Astrocyte (in vitro differentiated cells and primary cell): ENCODE measurements around the gene LRRC15. TPM values are rescaled to one million over a fixed set of nuclear protein-coding genes. Genes with fewer than 3 reads are reported as not detected.
A peak's percentile ranks its signal among the peaks of the same experiment; 100 is the strongest.

Experiments
- DNase-seq: peaks from one replicate; pipeline ENCODE4 v3.0.0-alpha.2; 2010; ENCODE audit warnings: low read depth
- FAIRE-seq: peaks from 2 replicates; lab custom pipeline; 2011; peaks lifted over from hg19 to GRCh38; lab: Jason Lieb, UNC
- H2AFZ ChIP-seq: 2 replicates; pipeline ENCODE4 v1.6.0; 2012; ENCODE audit warnings: low read depth, low read length, inconsistent platforms
- H3K27ac ChIP-seq: 2 replicates; pipeline ENCODE4 v1.5.1; 2011; ENCODE audit warnings: low read depth, low read length, inconsistent platforms
- H3K27me3 ChIP-seq: 2 replicates; pipeline ENCODE4 v1.6.0; 2011; ENCODE audit warnings: low read length, inconsistent platforms; ENCODE audit not compliant: insufficient read depth
- H3K36me3 ChIP-seq: 2 replicates; pipeline ENCODE4 v1.5.1; 2011; ENCODE audit warnings: low read length, inconsistent platforms; ENCODE audit not compliant: insufficient read depth
- H3K4me1 ChIP-seq: 2 replicates; pipeline ENCODE4 v1.5.1; 2011; ENCODE audit warnings: low read length, inconsistent platforms; ENCODE audit not compliant: insufficient read depth
- H3K4me2 ChIP-seq: 2 replicates; pipeline ENCODE4 v1.6.0; 2012; ENCODE audit warnings: low read length, inconsistent platforms
- H3K4me3 ChIP-seq: 2 replicates; pipeline ENCODE4 v1.5.1; 2011; ENCODE audit warnings: low read depth, mild to moderate bottlenecking, low read length, inconsistent platforms; ENCODE audit not compliant: insufficient read depth
- H3K79me2 ChIP-seq: 2 replicates; pipeline ENCODE4 v1.6.0; 2012; ENCODE audit warnings: mild to moderate bottlenecking, low read length, inconsistent platforms; ENCODE audit not compliant: insufficient read depth
- H3K9ac ChIP-seq: 2 replicates; pipeline ENCODE4 v1.6.0; 2012; ENCODE audit warnings: mild to moderate bottlenecking, low read length, inconsistent platforms
- H3K9me3 ChIP-seq: 2 replicates; pipeline ENCODE4 v1.5.1; 2012; ENCODE audit warnings: low read depth, mild to moderate bottlenecking, low read length, inconsistent platforms; ENCODE audit not compliant: insufficient read depth
- H4K20me1 ChIP-seq: 2 replicates; pipeline ENCODE4 v1.6.0; 2012; ENCODE audit warnings: low read length, inconsistent platforms; ENCODE audit not compliant: insufficient read depth
- H3K27ac Mint-ChIP-seq: one replicate; pipeline ENCODE4 v1.8.0; 2021; ENCODE audit warnings: mild to moderate bottlenecking, mixed read lengths; ENCODE audit not compliant: unreplicated experiment
- H3K27me3 Mint-ChIP-seq: one replicate; pipeline ENCODE4 v1.8.0; 2021; ENCODE audit warnings: low read depth, mixed read lengths; ENCODE audit not compliant: unreplicated experiment
- H3K36me3 Mint-ChIP-seq: one replicate; pipeline ENCODE4 v1.8.0; 2021; ENCODE audit warnings: low read depth, mixed read lengths; ENCODE audit not compliant: unreplicated experiment
- H3K4me1 Mint-ChIP-seq: one replicate; pipeline ENCODE4 v1.8.0; 2021; ENCODE audit warnings: low read depth, mixed read lengths; ENCODE audit not compliant: unreplicated experiment
- H3K4me3 Mint-ChIP-seq: one replicate; pipeline ENCODE4 v1.8.0; 2021; ENCODE audit warnings: mild to moderate bottlenecking, moderate library complexity, mixed read lengths; ENCODE audit not compliant: unreplicated experiment
- H3K9me3 Mint-ChIP-seq: one replicate; pipeline ENCODE4 v1.8.0; 2021; ENCODE audit warnings: mild to moderate bottlenecking, mixed read lengths; ENCODE audit not compliant: unreplicated experiment
- CTCF ChIP-seq: IDR thresholded peaks from 2 replicates; pipeline ENCODE4 v1.5.1; 2011; ENCODE audit warnings: low read depth, mild to moderate bottlenecking, inconsistent platforms, low read length, moderate library complexity; ENCODE audit not compliant: insufficient read depth
- EZH2 ChIP-seq: IDR thresholded peaks from 2 replicates; pipeline ENCODE4 v1.6.1; 2012; ENCODE audit warnings: mild to moderate bottlenecking, low read length, inconsistent platforms; ENCODE audit not compliant: insufficient read depth
- total RNA-seq: library from RNA; stranded (reverse); gene quantifications from 2 replicates; pipeline ENCODE4 v1.2.1, GENCODE V29; 2021

The LRRC15 gene
- total RNA-seq, 1 donor from 2014 or later, result 1.4 TPM

GRCh38 chr3:194405766-194406165 is 36.2 kb upstream of the LRRC15 start:
- FAIRE-seq (no peak), DNase-seq (peak; percentile 31)
- Mint-ChIP-seq H3K4me1 (peaks cover 15% of the 10 kb centered on the region), H3K36me3 (peaks cover 4% of the 10 kb centered on the region), H3K9me3 (no peaks in the 10 kb centered on the region), H3K27ac (peak overlapping the region; percentile 87), H3K27me3 (no peaks in the 10 kb centered on the region), H3K4me3 (no peak overlapping the region)
- H2AFZ ChIP-seq, result no peak overlapping the region
- no peak for TF ChIP-seq CTCF
- TF ChIP-seq EZH2, result no peak
- H3K4me2 ChIP-seq, result no peak overlapping the region
- peaks cover 4% of the 10 kb centered on the region for H4K20me1 ChIP-seq
- no peak overlapping the region for H3K4me3 ChIP-seq
- H3K9me3 ChIP-seq, result no peaks in the 10 kb centered on the region
- H3K36me3 ChIP-seq, result peaks cover 16% of the 10 kb centered on the region
- H3K9ac ChIP-seq, result no peak overlapping the region
- no peak overlapping the region for H3K27ac ChIP-seq
- H3K27me3 ChIP-seq, result no peaks in the 10 kb centered on the region
- H3K4me1 ChIP-seq, result peaks cover 7% of the 10 kb centered on the region
- H3K79me2 ChIP-seq, result no peaks in the 10 kb centered on the region

- no peak overlapping the region for H3K27ac ChIP-seq
- H3K4me3 ChIP-seq, result no peak overlapping the region
- H3K36me3 ChIP-seq, result peaks cover 16% of the 10 kb centered on the region
- H3K9me3 Mint-ChIP-seq, result no peaks in the 10 kb centered on the region
- H3K27me3 ChIP-seq, result no peaks in the 10 kb centered on the region
- no peaks in the 10 kb centered on the region for H3K27me3 Mint-ChIP-seq
- H3K36me3 Mint-ChIP-seq, result peaks cover 4% of the 10 kb centered on the region
- peaks cover 15% of the 10 kb centered on the region for H3K4me1 Mint-ChIP-seq
- peak; percentile 9 for DNase-seq
- no peak overlapping the region for H3K4me3 Mint-ChIP-seq
- no peaks in the 10 kb centered on the region for H3K9me3 ChIP-seq
- H2AFZ ChIP-seq, result no peak overlapping the region
- H3K79me2 ChIP-seq, result no peaks in the 10 kb centered on the region
- peaks cover 7% of the 10 kb centered on the region for H3K4me1 ChIP-seq
- FAIRE-seq, result no peak
- TF ChIP-seq EZH2, result no peak
- peak; percentile 73 for TF ChIP-seq CTCF
- H3K4me2 ChIP-seq, result no peak overlapping the region
- H4K20me1 ChIP-seq, result peaks cover 4% of the 10 kb centered on the region
- H3K27ac Mint-ChIP-seq, result no peak overlapping the region
- no peak overlapping the region for H3K9ac ChIP-seq
Observed at GRCh38 chr3:194404365-194405140, 35.0 kb upstream of the LRRC15 start.

- H3K27ac ChIP-seq, result no peak overlapping the region
- no peak overlapping the region for H3K4me3 ChIP-seq
- H3K9ac ChIP-seq, result no peak overlapping the region
- H3K4me3 Mint-ChIP-seq, result no peak overlapping the region
- H3K9me3 Mint-ChIP-seq, result peaks cover 3% of the 10 kb centered on the region
- no peaks in the 10 kb centered on the region for H3K9me3 ChIP-seq
- peaks cover 4% of the 10 kb centered on the region for H4K20me1 ChIP-seq
- peaks cover 12% of the 10 kb centered on the region for H3K4me1 ChIP-seq
- no peak for FAIRE-seq
- no peaks in the 10 kb centered on the region for H3K79me2 ChIP-seq
- no peak overlapping the region for H2AFZ ChIP-seq
- H3K36me3 ChIP-seq, result peaks cover 10% of the 10 kb centered on the region
- DNase-seq, result no peak
- H3K36me3 Mint-ChIP-seq, result peaks cover 4% of the 10 kb centered on the region
- H3K4me2 ChIP-seq, result no peak overlapping the region
- peaks cover 22% of the 10 kb centered on the region for H3K27me3 ChIP-seq
- peaks cover 21% of the 10 kb centered on the region for H3K27me3 Mint-ChIP-seq
- H3K4me1 Mint-ChIP-seq, result peaks cover 11% of the 10 kb centered on the region
- no peak for TF ChIP-seq EZH2
- no peak for TF ChIP-seq CTCF
- no peak overlapping the region for H3K27ac Mint-ChIP-seq
Observed at GRCh38 chr3:194401868-194402329, 32.4 kb upstream of the LRRC15 start.
